ENCODE data around the gene LRRN4.

The LRRN4 gene

DNA sequence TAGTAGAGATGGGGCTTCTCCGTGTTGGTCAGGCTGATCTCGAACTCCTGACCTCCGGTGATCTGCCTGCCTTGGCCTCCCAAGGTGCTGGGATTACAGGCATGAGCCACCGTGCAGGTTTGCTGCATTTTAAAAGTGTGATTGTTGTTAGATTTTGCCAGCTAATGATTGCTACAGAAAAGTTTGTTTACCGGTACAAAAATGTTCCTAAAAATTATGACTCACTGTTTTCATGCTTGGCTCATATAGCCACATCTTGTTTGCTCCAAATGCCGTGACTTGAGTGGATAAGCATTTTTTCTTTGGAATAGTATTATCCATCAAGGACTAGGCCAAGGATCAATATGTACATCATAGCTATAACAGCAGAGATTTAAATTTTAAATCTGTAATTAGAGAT is 24.3 kb downstream of the LRRN4 start:
- DNase-seq = no peak

DNA sequence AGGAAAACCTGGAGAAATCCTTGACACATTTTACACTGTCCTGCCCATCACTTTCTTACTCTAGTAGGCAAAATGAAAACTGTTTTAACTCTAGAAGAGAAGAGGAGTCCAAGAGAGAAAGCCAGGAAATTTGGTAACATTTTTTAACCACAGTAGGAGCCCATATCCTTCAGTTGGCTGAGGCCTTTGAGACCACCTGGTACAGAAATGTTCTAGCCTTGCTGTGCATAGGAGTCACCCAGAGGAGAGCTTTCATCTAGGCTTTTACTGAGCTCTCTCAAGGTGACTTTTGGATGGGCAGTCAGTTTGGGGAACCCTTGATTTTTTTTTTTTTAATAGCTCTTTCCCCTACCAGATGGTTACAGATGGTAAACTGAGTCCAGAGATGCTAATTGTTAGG is 25.0 kb downstream of the LRRN4 start:
- DNase-seq = no peak

DNA sequence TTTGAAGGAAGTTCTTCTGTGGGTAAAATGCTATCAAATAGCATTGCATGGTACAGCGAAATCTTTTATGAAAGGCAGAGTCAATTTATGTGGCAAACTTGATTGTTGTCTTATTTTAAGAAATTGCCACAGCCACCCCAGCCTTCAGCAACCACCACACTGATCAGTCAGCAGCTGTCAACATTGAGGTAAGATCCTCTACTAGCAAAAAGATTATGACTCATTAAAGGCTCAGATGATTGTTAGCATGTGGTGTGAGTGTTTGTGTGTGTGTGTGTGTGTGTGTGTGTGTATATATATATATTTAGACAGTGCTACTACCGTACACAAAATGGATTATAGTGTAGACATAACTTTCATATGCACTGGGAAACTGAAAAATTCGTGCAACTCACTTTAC is 27.8 kb downstream of the LRRN4 start:
- DNase-seq = no peak

DNA sequence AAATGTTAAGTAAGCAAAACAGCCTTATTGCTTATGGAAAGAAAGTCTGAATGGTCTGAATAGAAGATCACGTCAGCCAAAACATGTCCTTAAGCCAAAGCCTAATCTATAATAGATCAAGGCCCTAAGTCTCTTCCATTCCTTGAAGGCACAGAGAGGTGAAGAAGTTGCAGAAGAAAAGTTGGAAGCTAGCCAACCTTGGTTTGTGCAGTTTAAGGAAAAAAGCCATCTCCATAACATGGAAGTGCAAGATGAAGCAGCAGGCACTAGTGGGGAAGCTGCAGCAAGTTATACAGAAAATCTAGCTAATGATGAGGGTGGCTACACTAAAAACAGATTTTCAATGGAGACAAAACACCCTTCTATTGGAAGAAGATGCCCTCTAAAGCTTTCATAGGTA is 29.1 kb downstream of the LRRN4 start:
- no peak for DNase-seq

DNA sequence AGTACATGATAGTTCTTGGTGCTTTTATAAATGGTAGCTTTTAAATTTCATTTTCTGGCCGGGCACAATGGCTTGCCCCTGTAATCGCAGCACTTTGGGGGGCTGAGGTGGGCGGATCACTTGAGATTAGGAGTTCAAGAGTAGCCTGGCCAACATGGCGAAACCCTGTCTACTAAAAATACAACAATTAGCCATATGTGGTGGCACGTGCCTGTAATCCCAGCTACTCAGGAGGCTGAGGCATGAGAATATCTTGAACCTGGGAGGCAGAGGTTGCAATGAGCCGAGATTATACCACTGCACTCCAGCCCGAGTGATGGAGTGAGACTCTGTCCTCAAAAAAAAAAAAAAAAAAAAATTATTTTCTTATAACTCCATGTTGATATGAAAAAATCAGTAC is 36.0 kb downstream of the LRRN4 start:
- DNase-seq = no peak

DNA sequence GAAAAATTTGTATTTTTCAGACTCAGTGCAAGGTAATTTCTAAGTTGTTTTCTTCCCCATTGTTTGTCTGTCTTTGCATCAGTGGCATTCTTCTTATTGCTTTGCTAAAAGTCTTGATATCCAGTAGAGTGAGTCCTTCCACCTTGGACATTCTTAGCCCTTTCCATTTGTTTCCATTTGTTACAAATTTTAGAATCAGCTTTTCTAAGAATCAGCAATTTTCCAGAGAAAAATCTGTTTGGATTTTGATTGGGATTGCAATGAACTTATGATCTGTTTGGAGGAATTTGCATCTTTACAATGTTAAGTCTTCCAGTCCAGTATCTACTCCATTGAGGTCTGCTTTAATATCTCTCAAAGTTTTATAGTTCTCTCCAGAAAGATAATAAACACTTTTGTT is 36.4 kb downstream of the LRRN4 start:
- no peak for DNase-seq

DNA sequence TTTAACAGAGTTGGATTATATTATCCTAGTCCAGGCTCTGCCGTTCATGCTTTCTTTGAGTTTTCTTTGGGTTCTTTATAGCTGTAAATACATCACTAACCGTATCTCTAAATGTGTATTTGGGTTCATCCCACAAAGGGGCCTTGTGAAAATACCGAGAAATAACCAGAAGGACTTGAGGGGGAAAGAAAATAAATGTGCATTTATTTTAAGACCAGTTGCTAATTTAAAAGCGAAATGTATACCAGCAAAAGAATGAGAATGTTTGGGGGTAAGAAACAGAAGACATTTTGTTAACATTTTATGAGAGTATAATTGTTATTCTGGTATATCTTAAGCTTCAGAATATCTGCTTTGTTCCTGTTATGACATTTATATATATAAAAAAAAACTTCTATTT is 38.9 kb downstream of the LRRN4 start:
- no peak for DNase-seq

DNA sequence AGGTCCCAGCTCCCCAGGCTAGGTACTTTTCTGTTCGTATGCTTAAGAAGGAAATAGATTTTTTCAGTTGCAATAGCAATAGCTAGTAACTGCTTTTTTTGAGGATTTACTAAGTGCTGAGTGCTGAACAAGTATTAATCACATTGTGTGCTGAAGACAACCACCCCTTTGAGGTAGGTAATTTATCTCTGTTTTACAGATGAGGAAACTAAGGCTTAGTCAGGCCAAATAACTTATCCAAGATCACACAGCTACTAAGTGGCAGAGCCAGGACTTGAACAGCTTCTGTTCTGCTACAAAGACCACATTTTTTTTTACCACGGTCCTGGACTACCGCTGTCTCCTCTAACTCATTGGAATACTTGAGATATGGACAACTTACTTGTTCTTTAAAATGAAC is 39.8 kb downstream of the LRRN4 start:
- no peak for DNase-seq

DNA sequence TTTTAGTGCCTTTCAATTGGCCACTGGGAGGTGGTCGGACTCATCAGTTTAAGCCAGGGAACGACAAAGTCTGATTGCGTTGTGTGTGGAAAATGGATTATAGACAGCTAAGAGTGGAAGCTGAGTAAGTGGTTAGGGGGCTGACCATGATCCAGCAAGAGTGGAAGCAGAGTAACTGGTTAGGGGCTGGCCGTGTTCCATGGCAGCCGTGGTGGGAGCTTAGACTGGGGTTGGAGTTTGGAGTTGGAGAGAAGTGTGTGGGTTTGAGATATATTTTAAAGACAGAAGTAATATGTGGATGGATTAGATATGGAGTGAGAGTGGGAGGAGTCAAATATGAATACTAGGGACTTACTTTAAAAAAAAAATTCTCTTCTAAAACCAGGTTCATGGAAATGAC is 41.7 kb downstream of the LRRN4 start:
- no peak for DNase-seq

DNA sequence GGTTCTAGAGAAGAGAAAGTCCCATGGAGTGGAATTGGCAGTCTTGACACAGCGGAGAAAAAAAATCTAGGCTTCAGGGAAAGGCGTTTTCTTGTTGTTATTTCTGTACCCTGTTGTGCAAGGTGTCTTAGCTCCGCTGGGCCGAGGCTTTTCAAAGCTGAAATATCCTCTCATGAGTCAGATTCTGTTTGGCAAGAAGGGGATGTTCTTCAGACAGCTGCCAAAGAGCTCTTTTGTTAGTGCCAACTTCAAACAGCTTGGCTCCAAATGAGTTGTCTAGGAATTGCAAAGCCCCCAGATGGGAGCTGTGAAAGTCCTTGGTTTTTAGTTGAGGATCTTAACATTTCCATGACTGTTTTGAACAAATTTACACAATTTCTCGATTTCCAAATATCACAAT is 45.6 kb downstream of the LRRN4 start:
- DNase-seq = no peak

DNA sequence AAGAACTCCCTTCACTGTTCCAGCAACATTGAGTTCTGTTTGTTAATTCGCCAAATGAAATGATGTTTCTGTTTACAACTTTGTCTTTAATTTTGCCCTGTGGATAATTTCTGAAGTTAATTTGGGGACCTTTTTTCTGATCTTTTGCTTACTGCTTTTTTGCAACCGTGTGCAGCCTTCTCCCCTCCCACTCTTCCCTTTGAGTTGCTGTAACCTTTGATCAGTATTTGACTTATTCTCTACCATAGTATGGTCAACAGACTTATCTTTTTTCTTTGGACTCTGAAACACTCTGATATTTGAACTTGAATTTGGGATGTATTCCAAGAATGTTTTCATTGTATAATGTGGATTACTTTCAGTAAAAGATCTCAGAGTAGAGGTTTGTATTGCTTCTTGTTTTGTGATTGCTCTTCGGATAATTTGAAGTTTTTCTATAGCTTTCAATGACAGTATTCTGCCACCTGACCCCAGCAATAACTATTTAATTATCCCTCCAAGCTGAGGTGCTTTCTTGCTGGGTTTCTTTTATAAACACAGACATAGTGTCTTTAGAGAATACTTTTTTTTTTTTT is 46.2 kb downstream of the LRRN4 start:
- DNase-seq = no peak

DNA sequence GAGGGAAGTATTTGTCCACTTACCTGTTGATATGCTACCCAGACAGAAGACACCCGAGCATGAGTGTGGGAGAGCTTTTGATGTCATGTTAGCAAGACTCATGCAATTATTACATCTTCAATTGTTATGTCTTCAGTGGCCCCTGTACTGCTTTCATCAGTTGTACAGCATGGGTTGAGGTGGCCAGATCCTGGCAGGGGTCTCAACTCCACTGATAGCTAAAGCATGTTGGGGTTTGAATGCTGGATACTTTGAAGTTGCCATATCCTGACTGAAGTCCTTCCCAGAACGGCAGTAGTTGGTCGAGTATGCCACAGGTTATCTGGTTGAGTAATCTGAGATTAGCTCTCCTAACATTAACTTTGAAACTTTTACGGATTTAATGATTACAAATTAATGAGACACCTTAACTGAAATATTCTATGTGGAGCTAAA is 46.7 kb downstream of the LRRN4 start:
- no peak for DNase-seq

DNA sequence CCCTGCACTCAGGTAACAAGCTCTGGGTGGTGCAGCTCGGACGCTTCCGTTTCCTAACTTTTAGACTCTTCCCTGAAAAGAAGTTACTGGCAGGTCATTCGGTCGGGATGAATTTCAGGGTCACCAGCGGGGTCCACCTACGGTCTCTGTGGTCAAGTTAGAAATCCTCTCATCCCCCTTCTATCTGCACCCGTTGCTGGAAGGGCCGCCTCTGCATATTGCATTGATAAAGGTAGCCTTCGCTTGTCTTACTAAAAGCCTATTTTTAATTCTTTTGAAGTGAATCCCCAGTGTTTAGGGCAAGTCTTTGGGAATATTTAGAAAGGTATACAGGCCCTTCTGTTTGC is 47.3 kb downstream of the LRRN4 start:
- DNase-seq = no peak

DNA sequence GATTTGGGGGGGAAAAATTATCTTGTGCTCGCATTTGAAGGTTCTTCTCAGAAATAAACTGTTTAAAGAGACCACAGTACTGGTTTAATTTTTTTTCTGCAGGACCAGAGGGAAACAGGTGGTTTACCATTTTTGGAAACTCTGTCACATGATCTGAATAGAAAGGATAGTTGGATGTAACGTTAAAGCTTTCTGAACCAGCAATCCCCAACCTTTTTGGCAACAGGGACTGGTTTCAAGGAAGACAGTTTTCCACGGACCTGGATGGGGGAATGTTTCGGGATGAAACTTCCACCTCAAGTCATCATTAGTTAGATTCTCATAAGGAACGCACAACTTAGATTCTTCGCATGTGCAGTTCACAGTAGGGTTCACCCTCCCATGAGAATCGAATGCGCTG is 53.0 kb downstream of the LRRN4 start:
- DNase-seq = no peak

DNA sequence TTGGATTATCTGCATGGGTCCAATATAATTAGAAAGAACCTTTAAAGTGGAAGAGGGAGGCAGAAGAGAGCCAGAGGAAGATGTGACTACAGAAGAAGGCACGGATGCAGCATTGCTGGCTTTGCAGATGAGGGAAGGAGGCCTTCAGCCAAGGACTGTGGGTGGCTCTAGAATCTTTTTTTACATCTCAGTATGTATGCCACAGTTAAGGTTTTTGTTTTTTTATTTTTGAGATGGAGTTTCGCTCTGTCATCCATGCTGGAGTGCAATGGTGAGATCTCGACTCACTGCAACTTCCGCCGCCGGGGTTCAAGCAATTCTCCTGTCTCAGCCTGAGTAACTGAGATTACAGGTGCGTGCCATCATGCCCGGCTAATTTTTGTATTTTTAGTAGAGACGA is 54.1 kb downstream of the LRRN4 start:
- DNase-seq = no peak

DNA sequence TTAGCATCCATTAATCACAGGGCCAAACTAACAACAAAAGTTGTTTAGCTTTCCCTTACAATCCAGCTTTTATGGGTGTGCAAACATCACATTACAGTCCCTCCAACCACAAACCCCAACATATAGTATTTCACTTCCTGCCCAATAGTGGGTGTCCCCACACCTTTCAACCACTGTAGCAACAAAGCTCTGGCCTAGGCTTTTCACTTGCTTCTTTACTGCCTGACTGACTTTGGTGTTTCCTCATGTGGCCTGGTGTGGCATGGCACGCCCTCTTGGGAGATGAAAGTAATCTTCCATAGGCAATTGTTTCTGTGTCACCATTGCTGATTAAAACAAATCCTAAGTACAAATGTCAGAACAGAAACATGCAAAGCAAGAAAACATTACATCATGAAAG is 57.1 kb downstream of the LRRN4 start:
- no peak for DNase-seq

DNA sequence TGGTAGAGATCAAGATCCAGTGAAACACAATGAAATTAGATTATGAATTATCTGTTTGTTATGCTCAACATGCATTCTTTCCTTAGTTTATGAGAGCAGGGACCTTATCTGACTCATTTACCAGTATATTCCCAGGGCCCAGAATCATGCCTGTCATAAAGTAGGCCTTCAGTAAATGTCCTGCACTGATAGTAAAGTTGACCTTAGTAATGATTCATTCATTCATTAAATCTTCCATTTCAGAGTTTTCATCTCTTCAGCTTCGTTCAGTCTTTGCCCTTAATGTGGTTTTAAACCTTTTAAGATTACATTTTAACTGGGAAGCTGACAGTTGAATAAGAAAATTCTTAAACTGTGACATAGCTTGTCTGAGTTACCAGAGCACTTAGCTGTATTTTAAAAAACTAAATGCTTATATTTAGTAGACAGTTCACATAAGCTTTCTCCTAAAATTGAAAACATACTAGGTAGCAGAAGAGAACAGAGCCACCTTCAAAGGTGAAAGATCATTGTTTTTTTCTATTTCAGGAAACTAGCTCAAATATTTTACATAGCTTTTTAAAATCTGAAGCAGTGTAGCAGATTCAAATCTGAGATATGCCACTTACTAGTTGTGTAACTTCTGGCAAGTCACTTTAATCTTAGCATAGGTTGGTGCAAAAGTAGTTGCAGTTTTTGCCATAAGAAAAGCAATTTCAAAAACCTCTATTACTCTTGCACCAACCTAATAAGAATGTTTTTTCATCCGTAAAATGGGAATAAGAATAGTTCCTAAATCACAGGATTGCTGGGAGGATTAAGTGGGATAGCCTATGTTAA is 62.0 kb downstream of the LRRN4 start:
- DNase-seq = no peak

DNA sequence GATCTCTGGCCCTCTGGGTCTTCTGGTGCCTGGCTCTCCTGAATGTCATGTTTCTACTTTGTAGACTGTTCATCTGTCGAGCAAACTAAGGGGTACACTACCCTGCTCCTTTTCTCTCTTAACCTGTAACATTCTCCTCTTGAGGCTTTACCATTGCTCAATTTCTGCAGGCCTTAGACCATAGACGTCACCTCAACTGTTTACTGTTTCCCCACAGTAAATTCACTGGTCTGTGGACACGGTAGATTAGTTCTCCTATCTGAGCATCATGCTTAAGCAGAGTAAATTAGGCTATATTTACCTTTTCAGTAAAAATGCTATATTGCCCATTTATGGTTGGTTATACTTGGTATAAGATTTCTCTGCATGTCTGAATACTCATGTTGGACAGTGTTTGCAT is 62.9 kb downstream of the LRRN4 start:
- DNase-seq = no peak
